ENCODE measurements around the gene MROH2B.

DNA sequence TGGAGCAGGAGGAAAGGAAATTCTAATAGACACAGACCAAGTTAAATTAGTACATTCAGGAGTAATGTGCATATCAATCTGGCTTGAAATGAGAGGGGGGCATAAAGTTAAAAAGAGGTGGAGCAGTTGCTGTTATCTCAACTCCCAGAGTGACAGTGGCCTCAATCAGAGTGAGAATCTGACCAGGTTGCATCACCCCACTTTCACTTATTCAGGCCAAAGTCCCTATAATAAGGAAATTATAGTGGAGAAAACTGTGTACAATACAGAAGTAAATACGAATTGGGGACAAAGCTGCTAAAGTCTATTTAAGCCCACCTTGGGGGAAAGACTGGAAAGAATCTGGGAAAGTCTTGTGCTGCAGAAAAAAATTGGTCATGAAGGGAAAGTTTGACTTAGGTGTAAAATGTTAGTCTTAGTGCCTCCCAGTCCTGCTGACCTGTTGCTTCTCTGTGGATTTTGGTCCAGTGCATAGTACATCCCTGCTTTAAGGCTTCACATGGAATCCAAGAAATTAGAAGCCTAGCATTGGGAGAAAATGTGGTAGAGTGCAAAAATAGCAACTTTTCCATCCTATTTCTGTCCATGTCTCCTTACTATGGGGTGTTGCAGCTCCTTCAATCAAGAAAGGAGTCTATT lies 27.9 kb downstream of the MROH2B start:
- no peak for TF ChIP-seq POLR2A (IDR thresholded peaks at IDR 0.05)
- TF ChIP-seq, protein P1, sequence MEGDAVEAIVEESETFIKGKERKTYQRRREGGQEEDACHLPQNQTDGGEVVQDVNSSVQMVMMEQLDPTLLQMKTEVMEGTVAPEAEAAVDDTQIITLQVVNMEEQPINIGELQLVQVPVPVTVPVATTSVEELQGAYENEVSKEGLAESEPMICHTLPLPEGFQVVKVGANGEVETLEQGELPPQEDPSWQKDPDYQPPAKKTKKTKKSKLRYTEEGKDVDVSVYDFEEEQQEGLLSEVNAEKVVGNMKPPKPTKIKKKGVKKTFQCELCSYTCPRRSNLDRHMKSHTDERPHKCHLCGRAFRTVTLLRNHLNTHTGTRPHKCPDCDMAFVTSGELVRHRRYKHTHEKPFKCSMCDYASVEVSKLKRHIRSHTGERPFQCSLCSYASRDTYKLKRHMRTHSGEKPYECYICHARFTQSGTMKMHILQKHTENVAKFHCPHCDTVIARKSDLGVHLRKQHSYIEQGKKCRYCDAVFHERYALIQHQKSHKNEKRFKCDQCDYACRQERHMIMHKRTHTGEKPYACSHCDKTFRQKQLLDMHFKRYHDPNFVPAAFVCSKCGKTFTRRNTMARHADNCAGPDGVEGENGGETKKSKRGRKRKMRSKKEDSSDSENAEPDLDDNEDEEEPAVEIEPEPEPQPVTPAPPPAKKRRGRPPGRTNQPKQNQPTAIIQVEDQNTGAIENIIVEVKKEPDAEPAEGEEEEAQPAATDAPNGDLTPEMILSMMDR (IDR thresholded peaks at IDR 0.05): no peak
